Lung (tissue), 12 donors: ENCODE measurements around the gene GET3. TPM values are rescaled to one million over a fixed set of nuclear protein-coding genes. Genes with fewer than 3 reads are reported as not detected.

Experiments
- ATAC-seq: fragments of 200-7000 bp; cut with Tn5 transposase; one replicate; pipeline ENCODE4 v1.9.1; 2020; ENCODE audit warnings: moderate number of reproducible peaks; ENCODE audit not compliant: insufficient read depth, low FRiP score
- DNase-seq, 3 donors: peaks; one replicate each; pipeline ENCODE4 v3.0.0-alpha.2; 2013 to 2017
- H3K27ac ChIP-seq, 2 donors: one replicate each; pipeline ENCODE4 v1.5.1; 2013; ENCODE audit warnings: mild to moderate bottlenecking in 2 of 2, moderate library complexity in 2 of 2, control low read depth in 1 of 2, inconsistent platforms in 1 of 2, low read depth in 1 of 2, low read length in 1 of 2
- H3K27me3 ChIP-seq, 3 donors: one replicate each; pipeline ENCODE4 v1.5.1; 2013; ENCODE audit warnings: low read length in 2 of 3; ENCODE audit not compliant: control insufficient read depth in 3 of 3, insufficient read depth in 3 of 3
- H3K36me3 ChIP-seq, 4 donors: one replicate each; pipeline ENCODE4 v1.5.1; 2013; ENCODE audit warnings: low read length in 4 of 4, mild to moderate bottlenecking in 1 of 4, moderate library complexity in 1 of 4; ENCODE audit not compliant: control insufficient read depth in 4 of 4, insufficient read depth in 4 of 4
- H3K4me1 ChIP-seq, 5 donors: one replicate each; pipeline ENCODE4 v1.5.1; 2013; ENCODE audit warnings: low read length in 5 of 5, mild to moderate bottlenecking in 2 of 5, moderate library complexity in 1 of 5; ENCODE audit not compliant: control insufficient read depth in 5 of 5, insufficient read depth in 5 of 5
- H3K4me3 ChIP-seq: one replicate; pipeline ENCODE4 v1.5.1; 2013; ENCODE audit warnings: mild to moderate bottlenecking, control low read depth, moderate library complexity
- H3K9ac ChIP-seq, 2 donors: one replicate each; pipeline ENCODE4 v1.5.1; 2013; ENCODE audit warnings: low read length in 2 of 2, control low read depth in 1 of 2; ENCODE audit not compliant: insufficient read depth in 1 of 2
- H3K9me3 ChIP-seq, 4 donors: one replicate each; pipeline ENCODE4 v1.5.1; 2013; ENCODE audit warnings: low read length in 3 of 4, mild to moderate bottlenecking in 1 of 4, moderate library complexity in 1 of 4; ENCODE audit not compliant: control insufficient read depth in 4 of 4, insufficient read depth in 3 of 4
- CTCF ChIP-seq: IDR thresholded peaks from 2 replicates; pipeline ENCODE4 v1.5.1; 2012; ENCODE audit warnings: mild to moderate bottlenecking; ENCODE audit errors: control extremely low read depth, extremely low read depth
- WGBS, 2 donors: extraction: QIAGEN DNeasy Blood & Tissue Kit; methylation state at CpG; one replicate each; pipeline ENCODE4 v1.1.7; 2013; 5-methylcytosine and 5-hydroxymethylcytosine counted together
- polyA plus RNA-seq, 2 donors: library from polyadenylated mRNA; stranded (reverse); fragments of 200-250 nt; gene quantifications; one replicate each; pipeline ENCODE4 v1.2.1, GENCODE V29; 2013
- total RNA-seq, 2 donors: library from RNA; depleted of rRNA in 1 of 2; stranded (reverse); fragments of >200 nt in 1 of 2; gene quantifications; one replicate each; pipeline ENCODE4 v1.2.1, GENCODE V29; 2014 to 2021
- donor health status: control.
- donor health status: control.
- donor health status: Bipolar disorder and iron deficiency.
- donor health status: healthy.
- donor health status: DM: yes; HTN: yes; CAD: no.

The GET3 gene
- total and polyA plus RNA-seq, 4 donors = 33.4 to 112 (median 76.9) TPM

- no peak overlapping the region for H3K9ac ChIP-seq
- H3K27me3 ChIP-seq = no peaks in the 10 kb centered on the region
- TF ChIP-seq CTCF = no peak
- H3K36me3 ChIP-seq = peaks cover 24 to 65% (median 38%) of the 10 kb centered on the region in 4 donors
- no peak for DNase-seq
- no peaks in the 10 kb centered on the region for H3K4me1 ChIP-seq
- no peak for ATAC-seq
- 94 to 95% methylated on average over 13 of the region's 13 CpGs for WGBS, 2 donors
- no peak overlapping the region for H3K27ac ChIP-seq
- H3K9me3 ChIP-seq = no peaks in the 10 kb centered on the region
- no peak overlapping the region for H3K4me3 ChIP-seq
Measured at GRCh38 chr19:12705169-12705568, 32.1 kb upstream of the GET3 start.

DNA sequence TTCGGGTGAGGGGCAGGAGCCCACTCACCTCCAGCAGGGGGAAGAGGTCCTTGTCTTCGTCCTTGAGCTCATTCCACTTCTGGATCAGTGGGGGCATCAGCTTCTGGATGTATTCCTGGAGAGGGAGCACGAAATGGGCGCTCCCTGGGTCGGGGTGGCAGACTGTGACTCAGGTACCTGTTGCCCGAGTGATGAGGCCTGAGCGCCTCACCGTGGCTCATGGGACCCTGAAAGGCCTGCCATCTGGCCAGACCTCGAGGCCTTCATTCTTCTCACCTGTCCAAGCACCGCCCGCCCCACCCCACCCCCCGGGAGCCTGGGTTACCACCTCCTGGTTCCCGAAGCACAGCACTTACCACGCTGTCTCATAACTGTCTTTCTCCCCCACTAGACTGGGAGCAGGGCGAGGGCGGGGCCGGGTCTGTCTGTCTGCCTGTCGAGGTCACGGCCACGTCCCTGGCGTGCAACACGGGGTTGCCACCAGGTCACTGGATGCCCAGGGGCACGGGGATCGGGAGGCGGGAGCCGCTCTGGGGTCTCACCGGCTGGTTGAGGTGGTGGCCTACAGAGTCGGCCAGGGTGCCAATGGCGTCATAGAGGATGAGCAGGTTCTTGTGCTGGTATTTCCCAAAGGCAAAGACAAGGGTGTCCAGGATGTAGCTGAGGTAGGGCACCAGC lies 31.5 kb upstream of the GET3 start:
- ATAC-seq = no peak
- no peaks in the 10 kb centered on the region for H3K9me3 ChIP-seq
- H3K4me3 ChIP-seq = no peak overlapping the region
- no peaks in the 10 kb centered on the region for H3K4me1 ChIP-seq
- peaks cover 23 to 66% (median 44%) of the 10 kb centered on the region in 4 donors for H3K36me3 ChIP-seq
- no peak overlapping the region for H3K9ac ChIP-seq
- no peak overlapping the region for H3K27ac ChIP-seq
- no peak for TF ChIP-seq CTCF
- DNase-seq = no peak
- no peaks in the 10 kb centered on the region for H3K27me3 ChIP-seq
- 94 to 96% methylated on average over 28 to 29 of the region's 29 CpGs for WGBS, 2 donors

- no peak for DNase-seq
- H3K27ac ChIP-seq = no peak overlapping the region
- ATAC-seq = no peak
- no peaks in the 10 kb centered on the region for H3K4me1 ChIP-seq
- no peaks in the 10 kb centered on the region for H3K9me3 ChIP-seq
- WGBS, 2 donors = 95 to 97% methylated on average over 13 of the region's 13 CpGs
- no peak overlapping the region for H3K9ac ChIP-seq
- H3K36me3 ChIP-seq = peaks cover 23 to 64% (median 44%) of the 10 kb centered on the region in 4 donors
- no peaks in the 10 kb centered on the region for H3K27me3 ChIP-seq
- no peak for TF ChIP-seq CTCF
- H3K4me3 ChIP-seq = no peak overlapping the region
Measured at GRCh38 chr19:12706332-12706718, 31.0 kb upstream of the GET3 start.

- no peak for TF ChIP-seq CTCF
- DNase-seq = no peak
- WGBS, 2 donors = 94 to 97% methylated on average over 8 of the region's 8 CpGs
- H3K4me3 ChIP-seq = no peak overlapping the region
- ATAC-seq = no peak
- H3K9me3 ChIP-seq = no peaks in the 10 kb centered on the region
- H3K9ac ChIP-seq = no peak overlapping the region
- no peaks in the 10 kb centered on the region for H3K27me3 ChIP-seq
- H3K27ac ChIP-seq = no peak overlapping the region
- H3K36me3 ChIP-seq = peaks cover 20 to 61% (median 43%) of the 10 kb centered on the region in 4 donors
- no peaks in the 10 kb centered on the region for H3K4me1 ChIP-seq
Measured at GRCh38 chr19:12708641-12709040, 28.7 kb upstream of the GET3 start.
